K562 (cell line): ENCODE data around the gene NUDT22. TPM values are rescaled to one million over a fixed set of nuclear protein-coding genes. Genes with fewer than 3 reads are reported as not detected.

Experiments used
- ATF2 ChIP-seq: sonication (generic); formaldehyde crosslinking; IDR thresholded peaks from 2 replicates; pipeline ENCODE4 v1.8.1; 2022; ENCODE audit warnings: missing genetic modification reagents
- CBX8 ChIP-seq: fragments of 200-600 bp; sonication (generic); IDR thresholded peaks from 2 replicates; pipeline ENCODE4 v1.6.1; 2012; ENCODE audit warnings: borderline replicate concordance, mixed run types, low read depth, mild to moderate bottlenecking, moderate library complexity, mixed read lengths, low read length, control low read depth, inconsistent platforms; ENCODE audit not compliant: poor library complexity, severe bottlenecking; ENCODE audit errors: extremely low read depth
- CHD4 ChIP-seq: fragments of 200-600 bp; sonication (generic); IDR thresholded peaks from 3 replicates; pipeline ENCODE4 v1.6.1; 2012; ENCODE audit warnings: low read depth, mild to moderate bottlenecking, mixed read lengths, low read length, inconsistent platforms; ENCODE audit not compliant: insufficient read depth, insufficient replicate concordance, poor library complexity, severe bottlenecking
- FOXM1 ChIP-seq, 2 experiments: fragments of 450-650 bp in 1 of 2; sonication (generic) in 1 of 2; formaldehyde crosslinking in 1 of 2; IDR thresholded peaks; 2 replicates each; pipeline versions ENCODE4 v1.6.1 to v1.9.0; 2017 to 2022; ENCODE audit warnings: low read depth in 2 of 2, mild to moderate bottlenecking in 2 of 2, missing genetic modification reagents in 1 of 2, moderate library complexity in 1 of 2
- HDGF ChIP-seq: fragments of 450-650 bp; IDR thresholded peaks from 2 replicates; pipeline ENCODE4 v1.6.1; 2016
- JUNB ChIP-seq: fragments of 450-650 bp; formaldehyde crosslinking; conservative IDR thresholded peaks from 2 replicates; pipeline ENCODE4 v1.4.0; 2020; ENCODE audit warnings: mild to moderate bottlenecking
- NBN ChIP-seq: fragments of 450-650 bp; IDR thresholded peaks from 2 replicates; pipeline ENCODE4 v1.6.1; 2016; ENCODE audit warnings: low read depth, mild to moderate bottlenecking
- POLR2B ChIP-seq: fragments of 450-650 bp; IDR thresholded peaks from 2 replicates; pipeline ENCODE4 v1.6.1; 2018; ENCODE audit warnings: low read depth; ENCODE audit not compliant: partially characterized antibody
- SMARCA4 ChIP-seq: fragments of 450-650 bp; IDR thresholded peaks from 2 replicates; pipeline ENCODE4 v1.6.1; 2016
- YBX1 ChIP-seq: fragments of 450-650 bp; IDR thresholded peaks from 2 replicates; pipeline ENCODE4 v1.7.1; 2016; ENCODE audit warnings: mild to moderate bottlenecking
- ZBTB7A ChIP-seq: IDR thresholded peaks from 2 replicates; pipeline ENCODE4 v1.6.1; 2011; ENCODE audit warnings: low read depth, mild to moderate bottlenecking, low read length, moderate library complexity, borderline replicate concordance; ENCODE audit not compliant: control insufficient read depth
- ZC3H4 ChIP-seq: sonication (generic); formaldehyde crosslinking; IDR thresholded peaks from 2 replicates; pipeline ENCODE4 v1.9.0; 2021; ENCODE audit warnings: missing genetic modification reagents, borderline replicate concordance
- ZNF551 ChIP-seq: fragments of 250-450 bp; sonication (Bioruptor Pico); IDR thresholded peaks from 2 replicates; pipeline ENCODE4 v1.5.0; 2021; ENCODE audit warnings: mild to moderate bottlenecking, moderate library complexity
- polyA plus RNA-seq, 8 experiments: library from polyadenylated mRNA; depleted of rRNA in 4 of 8; stranded (reverse) in 5 of 8; unstranded in 3 of 8; fragments of >200 nt; fragmentation: Nextera tagmentation in 2 of 8; fragmentation: Illumina TruSeq in 1 of 8; extraction: Ambion mirVana in 2 of 8; extraction: Trizol in 1 of 8; gene quantifications; 2 replicates each; pipeline versions ENCODE4 v1.2.1 to v1.2.3, GENCODE V29; 2011 to 2014; ENCODE audit warnings: inconsistent platforms in 1 of 8, missing spikeins in 1 of 8
- total RNA-seq, 7 experiments: library from RNA; depleted of rRNA in 6 of 7; stranded (reverse); fragments of >200 nt in 6 of 7; fragmentation: Illumina TruSeq in 2 of 7; extraction: Trizol in 2 of 7; gene quantifications; 2 replicates each; pipeline versions ENCODE4 v1.2.1 to v1.2.3, GENCODE V29; 2011 to 2021; ENCODE audit warnings: low replicate concordance in 1 of 7
- TF ChIP-seq, protein P1 (sequence below): fragments of 450-650 bp; IDR thresholded peaks from 2 replicates; pipeline ENCODE4 v1.6.1; 2016
- TF ChIP-seq, protein P2 (sequence below): fragments of 450-650 bp; formaldehyde crosslinking; IDR thresholded peaks from 2 replicates; pipeline ENCODE4 v1.4.0; 2020; ENCODE audit warnings: mild to moderate bottlenecking, moderate library complexity
- TF ChIP-seq, protein P3 (sequence below): fragments of 200-800 bp; sonication (Bioruptor generic); IDR thresholded peaks from 2 replicates; pipeline ENCODE4 v1.6.1; 2017; ENCODE audit warnings: missing genetic modification characterization, missing compliant biosample characterization
- TF ChIP-seq, protein P4 (sequence below), 3 experiments: IDR thresholded peaks in 2 of 3; conservative IDR thresholded peaks in 1 of 3; 2 replicates each; pipeline ENCODE4 v1.5.1; 2011 to 2012; ENCODE audit warnings: low read length in 3 of 3, mild to moderate bottlenecking in 3 of 3, control low read depth in 2 of 3, improper control_type of control experiment in 1 of 3, inconsistent platforms in 1 of 3, low read depth in 1 of 3, mixed read lengths in 1 of 3, moderate library complexity in 1 of 3; ENCODE audit not compliant: insufficient read depth in 2 of 3

Gene NUDT22
- total and polyA plus RNA-seq, 9 of the 15 experiments (the other 6 are each of a cell fraction or from before 2014, with no cell fraction given) = 6.3 to 92.6 (median 37.4) TPM

- no peak for TF ChIP-seq CBX8
- no peak for TF ChIP-seq ZNF551
- no peak for TF ChIP-seq YBX1
- peak; percentile 73; the same call in 1 of the 2 replicates for TF ChIP-seq ZC3H4 (CRISPR knock-in tag)
- TF ChIP-seq, protein P1, sequence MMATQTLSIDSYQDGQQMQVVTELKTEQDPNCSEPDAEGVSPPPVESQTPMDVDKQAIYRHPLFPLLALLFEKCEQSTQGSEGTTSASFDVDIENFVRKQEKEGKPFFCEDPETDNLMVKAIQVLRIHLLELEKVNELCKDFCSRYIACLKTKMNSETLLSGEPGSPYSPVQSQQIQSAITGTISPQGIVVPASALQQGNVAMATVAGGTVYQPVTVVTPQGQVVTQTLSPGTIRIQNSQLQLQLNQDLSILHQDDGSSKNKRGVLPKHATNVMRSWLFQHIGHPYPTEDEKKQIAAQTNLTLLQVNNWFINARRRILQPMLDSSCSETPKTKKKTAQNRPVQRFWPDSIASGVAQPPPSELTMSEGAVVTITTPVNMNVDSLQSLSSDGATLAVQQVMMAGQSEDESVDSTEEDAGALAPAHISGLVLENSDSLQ = no peak
- peak; percentile 26; the same call in 1 of the 2 replicates for TF ChIP-seq ZBTB7A
- no peak for TF ChIP-seq CHD4
- TF ChIP-seq, protein P2, sequence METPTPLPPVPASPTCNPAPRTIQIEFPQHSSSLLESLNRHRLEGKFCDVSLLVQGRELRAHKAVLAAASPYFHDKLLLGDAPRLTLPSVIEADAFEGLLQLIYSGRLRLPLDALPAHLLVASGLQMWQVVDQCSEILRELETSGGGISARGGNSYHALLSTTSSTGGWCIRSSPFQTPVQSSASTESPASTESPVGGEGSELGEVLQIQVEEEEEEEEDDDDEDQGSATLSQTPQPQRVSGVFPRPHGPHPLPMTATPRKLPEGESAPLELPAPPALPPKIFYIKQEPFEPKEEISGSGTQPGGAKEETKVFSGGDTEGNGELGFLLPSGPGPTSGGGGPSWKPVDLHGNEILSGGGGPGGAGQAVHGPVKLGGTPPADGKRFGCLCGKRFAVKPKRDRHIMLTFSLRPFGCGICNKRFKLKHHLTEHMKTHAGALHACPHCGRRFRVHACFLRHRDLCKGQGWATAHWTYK = no peak
- TF ChIP-seq, protein P3, sequence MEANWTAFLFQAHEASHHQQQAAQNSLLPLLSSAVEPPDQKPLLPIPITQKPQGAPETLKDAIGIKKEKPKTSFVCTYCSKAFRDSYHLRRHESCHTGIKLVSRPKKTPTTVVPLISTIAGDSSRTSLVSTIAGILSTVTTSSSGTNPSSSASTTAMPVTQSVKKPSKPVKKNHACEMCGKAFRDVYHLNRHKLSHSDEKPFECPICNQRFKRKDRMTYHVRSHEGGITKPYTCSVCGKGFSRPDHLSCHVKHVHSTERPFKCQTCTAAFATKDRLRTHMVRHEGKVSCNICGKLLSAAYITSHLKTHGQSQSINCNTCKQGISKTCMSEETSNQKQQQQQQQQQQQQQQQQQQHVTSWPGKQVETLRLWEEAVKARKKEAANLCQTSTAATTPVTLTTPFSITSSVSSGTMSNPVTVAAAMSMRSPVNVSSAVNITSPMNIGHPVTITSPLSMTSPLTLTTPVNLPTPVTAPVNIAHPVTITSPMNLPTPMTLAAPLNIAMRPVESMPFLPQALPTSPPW = peak; percentile 79
- TF ChIP-seq HDGF = no peak
- TF ChIP-seq FOXM1 (IDR thresholded peaks at IDR 0.05; ENCODE audit: low read depth) = no peak
- TF ChIP-seq FOXM1 (CRISPR knock-in tag; IDR thresholded peaks at IDR 0.05; ENCODE audit: low read depth) = 0 out of 2 replicates have a peak, but pooled peaks have one; percentile 10
- no peak for TF ChIP-seq NBN
- no peak for TF ChIP-seq POLR2B
- TF ChIP-seq ATF2 (CRISPR knock-in tag) = no peak
- no peak for TF ChIP-seq SMARCA4
- TF ChIP-seq, protein P4, sequence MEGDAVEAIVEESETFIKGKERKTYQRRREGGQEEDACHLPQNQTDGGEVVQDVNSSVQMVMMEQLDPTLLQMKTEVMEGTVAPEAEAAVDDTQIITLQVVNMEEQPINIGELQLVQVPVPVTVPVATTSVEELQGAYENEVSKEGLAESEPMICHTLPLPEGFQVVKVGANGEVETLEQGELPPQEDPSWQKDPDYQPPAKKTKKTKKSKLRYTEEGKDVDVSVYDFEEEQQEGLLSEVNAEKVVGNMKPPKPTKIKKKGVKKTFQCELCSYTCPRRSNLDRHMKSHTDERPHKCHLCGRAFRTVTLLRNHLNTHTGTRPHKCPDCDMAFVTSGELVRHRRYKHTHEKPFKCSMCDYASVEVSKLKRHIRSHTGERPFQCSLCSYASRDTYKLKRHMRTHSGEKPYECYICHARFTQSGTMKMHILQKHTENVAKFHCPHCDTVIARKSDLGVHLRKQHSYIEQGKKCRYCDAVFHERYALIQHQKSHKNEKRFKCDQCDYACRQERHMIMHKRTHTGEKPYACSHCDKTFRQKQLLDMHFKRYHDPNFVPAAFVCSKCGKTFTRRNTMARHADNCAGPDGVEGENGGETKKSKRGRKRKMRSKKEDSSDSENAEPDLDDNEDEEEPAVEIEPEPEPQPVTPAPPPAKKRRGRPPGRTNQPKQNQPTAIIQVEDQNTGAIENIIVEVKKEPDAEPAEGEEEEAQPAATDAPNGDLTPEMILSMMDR (IDR thresholded peaks at IDR 0.05 in 2 of 3, conservative IDR thresholded peaks at IDR 0.05 in 1 of 3; ENCODE audit: insufficient read depth in 2 of 3, low read depth in 1 of 3, low read length in 3 of 3) = peak in 1 of 3 experiments; percentile 58; a peak in 1 of 6 replicates
- TF ChIP-seq JUNB (CRISPR knock-in tag) = no peak
These were observed 8.7 kb downstream of the NUDT22 start (continued) for GRCh38 chr11:64234647-64235379.
